Forelimb muscle (tissue), 1 donor: ENCODE results near the gene TLK1. TPM values are rescaled to one million over a fixed set of nuclear protein-coding genes. Genes with fewer than 3 reads are reported as not detected.

Experiments used
- DNase-seq: peaks from one replicate; pipeline ENCODE4 v3.0.0-alpha.2; 2013; ENCODE audit warnings: low read depth
- polyA plus RNA-seq: library from polyadenylated mRNA; unstranded; fragments of 120-200 nt; gene quantifications from one replicate; pipeline ENCODE4 v1.2.1, GENCODE V29; 2013; ENCODE audit not compliant: insufficient read length

Gene TLK1
- polyA plus RNA-seq, 1 donor, result 19.0 TPM

- no peak for DNase-seq
These were observed 156.3 kb downstream of the TLK1 start for GRCh38 chr2:171004363-171004762.

- DNase-seq, result no peak
These were observed 161.0 kb downstream of the TLK1 start for GRCh38 chr2:170999654-171000053.

- no peak for DNase-seq
These were observed 162.6 kb downstream of the TLK1 start for GRCh38 chr2:170997893-170998597.

- DNase-seq, result no peak
These were observed 164.4 kb downstream of the TLK1 start for GRCh38 chr2:170996316-170996715.

- no peak for DNase-seq
These were observed 169.1 kb downstream of the TLK1 start for GRCh38 chr2:170991398-170992182.

GRCh38 chr2:170986566-170987258 lies 174.0 kb downstream of the TLK1 start:
- no peak for DNase-seq

GRCh38 chr2:170985407-170985806 lies 175.3 kb downstream of the TLK1 start:
- no peak for DNase-seq

GRCh38 chr2:170984079-170984478 lies 176.6 kb downstream of the TLK1 start:
- DNase-seq, result no peak

GRCh38 chr2:170975943-170976270 lies 184.8 kb downstream of the TLK1 start:
- no peak for DNase-seq

- no peak for DNase-seq
These were observed 185.4 kb downstream of the TLK1 start for GRCh38 chr2:170975127-170975942.

GRCh38 chr2:170974304-170974993 lies 186.2 kb downstream of the TLK1 start:
- no peak for DNase-seq

GRCh38 chr2:170973492-170974303 lies 187.0 kb downstream of the TLK1 start:
- DNase-seq, result peak; percentile 50

- no peak for DNase-seq
These were observed 187.5 kb downstream of the TLK1 start for GRCh38 chr2:170973225-170973491.

GRCh38 chr2:170972296-170973224 lies 188.1 kb downstream of the TLK1 start:
- no peak for DNase-seq

- DNase-seq, result no peak
These were observed 189.6 kb downstream of the TLK1 start for GRCh38 chr2:170971071-170971470.

GRCh38 chr2:170969872-170970496 lies 190.7 kb downstream of the TLK1 start:
- no peak for DNase-seq

GRCh38 chr2:170969030-170969429 lies 191.7 kb downstream of the TLK1 start:
- DNase-seq, result no peak

- DNase-seq, result no peak
These were observed 192.3 kb downstream of the TLK1 start for GRCh38 chr2:170968205-170969003.
